Activated gamma-delta T cell treated with anti-CD3 and anti-CD28 coated beads, Interleukin-2, amount 50 U/mL, for 16 hours (primary cell): ENCODE measurements around the gene ALG8.
"Not testable (repeated sequence)": the region's sequence is repeated elsewhere in the genome, so short reads cannot be mapped to it uniquely, and the experiment has no call there.

Experiments
- DNase-seq: peaks from one replicate; pipeline ENCODE4 v3.0.0-alpha.2; 2020; ENCODE audit warnings: low read depth

The ALG8 gene

DNA sequence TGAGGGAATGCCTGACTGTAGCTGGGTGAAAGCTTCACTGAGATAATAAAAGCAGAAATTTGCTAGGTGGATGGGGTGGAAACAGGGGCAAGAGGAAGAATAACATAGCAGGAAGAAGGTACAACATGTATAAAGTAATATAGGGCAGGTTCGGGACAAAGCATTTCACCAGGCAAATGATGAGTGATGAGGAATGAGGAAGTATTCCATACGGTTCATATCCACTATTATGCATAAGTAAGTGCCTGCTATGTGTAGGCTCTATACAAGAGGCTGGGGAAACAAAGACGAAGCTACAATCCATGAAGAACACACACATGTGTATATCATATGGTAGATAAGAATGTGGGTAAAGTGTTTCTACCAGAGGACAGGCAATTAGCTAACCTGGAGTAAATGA is 67.7 kb downstream of the ALG8 start:
- DNase-seq = no peak

GRCh38 chr11:78070621-78071020 is 68.8 kb downstream of the ALG8 start:
- no peak for DNase-seq

DNA sequence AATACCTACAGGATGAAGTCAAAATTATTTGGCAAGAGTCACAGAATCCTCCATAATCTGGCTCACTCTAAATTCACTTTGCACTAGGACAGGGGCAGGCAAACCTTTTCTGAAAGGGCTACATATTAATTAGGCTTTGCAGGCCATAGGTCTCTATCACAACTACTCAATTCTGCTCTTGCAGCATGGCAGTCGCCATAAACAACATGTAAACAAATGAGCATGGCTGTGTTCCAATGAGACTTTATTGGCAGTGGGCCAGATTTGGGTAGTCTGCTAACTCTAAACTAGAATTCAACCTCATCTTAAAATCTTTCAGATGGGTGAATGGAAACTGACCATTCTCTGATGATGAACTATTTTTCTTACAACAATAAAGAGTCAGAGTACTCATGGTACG is 70.0 kb downstream of the ALG8 start:
- DNase-seq = no peak

DNA sequence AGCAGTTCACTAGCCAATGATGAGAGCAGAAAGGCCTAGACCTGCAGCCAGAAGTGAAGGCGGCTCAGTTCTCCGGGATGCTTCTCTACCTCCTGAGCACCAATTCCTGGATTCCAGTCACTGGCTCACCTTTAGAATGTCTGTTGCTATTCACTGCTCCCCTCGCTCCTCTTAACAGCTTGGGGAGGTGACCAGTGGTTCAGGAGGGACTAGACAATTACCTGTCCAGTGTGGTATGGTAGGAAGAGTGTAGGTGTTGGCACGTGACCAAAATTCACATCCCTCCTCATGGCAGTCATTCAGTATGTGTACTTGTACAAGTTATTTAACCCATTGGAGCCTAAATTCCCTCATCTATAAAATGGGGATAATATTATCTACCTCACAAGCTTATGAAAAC is 71.7 kb downstream of the ALG8 start:
- DNase-seq = no peak

DNA sequence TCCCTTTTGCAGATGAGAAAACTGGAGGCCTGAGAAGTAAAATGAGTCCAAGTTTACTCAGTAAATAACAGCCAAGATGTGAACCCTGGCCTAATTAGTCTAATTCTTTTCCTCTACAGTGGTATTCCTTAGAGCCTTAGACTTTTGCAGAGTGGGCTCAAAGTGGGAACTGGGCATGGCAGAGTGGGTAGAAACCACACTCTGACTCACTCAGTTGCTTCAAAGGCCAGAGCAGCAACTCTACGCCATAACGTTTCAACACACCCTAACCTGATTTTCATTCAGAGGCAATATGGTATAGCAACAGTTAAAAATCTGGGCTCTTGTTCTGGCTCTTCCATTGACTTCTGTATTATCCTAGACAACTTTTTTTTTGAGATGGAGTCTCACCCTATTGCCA is 73.0 kb downstream of the ALG8 start:
- no peak for DNase-seq

- no peak for DNase-seq
Measured at GRCh38 chr11:78065203-78065602, 74.2 kb downstream of the ALG8 start.

DNA sequence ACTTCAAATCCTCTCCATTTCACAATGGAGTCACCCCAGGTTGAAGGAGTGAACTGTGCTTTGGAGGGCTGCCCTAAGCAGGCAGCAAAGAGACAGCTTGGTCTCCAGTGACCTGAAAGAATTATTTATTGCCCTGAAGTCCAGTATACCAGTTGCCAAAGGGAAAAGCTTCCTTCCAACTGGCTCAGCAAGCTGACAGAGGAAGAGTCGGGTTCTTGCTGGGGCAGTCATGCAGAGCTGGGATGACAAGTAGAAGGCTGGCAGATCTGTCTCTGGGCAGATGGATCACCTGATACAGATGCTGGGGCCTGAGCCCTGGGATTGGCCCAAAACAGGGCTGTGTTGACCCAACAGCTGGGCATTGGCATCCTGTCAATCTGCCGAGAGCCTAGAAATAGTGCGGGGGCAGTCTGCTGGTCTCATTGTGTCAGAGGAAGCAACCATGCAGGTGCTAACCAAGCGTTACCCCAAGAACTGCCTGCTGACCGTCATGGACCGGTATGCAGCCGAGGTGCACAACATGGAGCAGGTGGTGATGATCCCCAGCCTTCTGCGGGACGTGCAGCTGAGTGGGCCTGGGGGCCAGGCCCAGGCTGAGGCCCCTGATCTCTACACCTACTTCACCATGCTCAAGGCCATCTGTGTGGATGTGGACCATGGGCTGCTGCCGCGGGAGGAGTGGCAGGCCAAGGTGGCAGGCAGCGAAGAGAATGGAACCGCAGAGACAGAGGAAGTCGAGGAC is 75.8 kb downstream of the ALG8 start, which contains the start of gene THRSP:
Gene THRSP, plus strand, starts transcription at position 422 of the 742 bp plus-strand sequence. Its CDS starts 21 bp downstream, at position 443.
- no peak for DNase-seq

- no peak for DNase-seq
Measured at GRCh38 chr11:78062671-78063070, 76.8 kb downstream of the ALG8 start.

GRCh38 chr11:78061921-78062311 is 77.5 kb downstream of the ALG8 start:
- DNase-seq = no peak

- DNase-seq = no peak
Measured at GRCh38 chr11:78061088-78061920, 78.1 kb downstream of the ALG8 start.

GRCh38 chr11:78060533-78060932 is 78.9 kb downstream of the ALG8 start:
- DNase-seq = no peak

DNA sequence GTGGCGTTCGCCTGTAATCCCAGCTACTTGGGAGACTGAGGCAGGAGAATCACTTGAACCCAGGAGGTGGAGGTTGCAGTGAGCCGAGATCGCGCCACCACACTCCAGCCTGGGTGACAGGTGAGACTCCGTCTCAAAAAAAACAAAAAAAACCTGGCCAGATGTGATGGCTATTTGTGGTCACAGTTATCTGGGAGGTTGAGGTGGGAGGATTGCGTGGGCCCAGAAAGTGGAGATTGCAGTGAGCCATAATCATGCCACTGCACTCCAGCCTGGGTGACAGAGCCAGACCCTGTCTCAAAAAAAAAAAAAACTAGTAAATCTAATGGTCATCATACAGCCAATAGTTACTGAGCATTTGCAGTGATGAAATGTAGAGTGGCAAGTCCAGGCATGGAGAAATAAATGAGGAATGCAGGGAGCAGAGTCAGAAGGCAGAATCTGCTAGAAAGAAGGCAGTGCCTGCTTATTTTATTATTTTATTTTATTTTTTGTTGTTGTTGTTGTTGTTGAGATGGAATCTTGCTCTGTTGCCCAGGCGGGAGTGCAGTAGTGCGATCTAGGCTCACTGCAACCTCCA is 79.6 kb downstream of the ALG8 start:
- not testable (repeated sequence) for DNase-seq

GRCh38 chr11:78057462-78058055 is 81.9 kb downstream of the ALG8 start:
- no peak for DNase-seq

- DNase-seq = no peak
Measured at GRCh38 chr11:78056093-78056492, 83.3 kb downstream of the ALG8 start.

DNA sequence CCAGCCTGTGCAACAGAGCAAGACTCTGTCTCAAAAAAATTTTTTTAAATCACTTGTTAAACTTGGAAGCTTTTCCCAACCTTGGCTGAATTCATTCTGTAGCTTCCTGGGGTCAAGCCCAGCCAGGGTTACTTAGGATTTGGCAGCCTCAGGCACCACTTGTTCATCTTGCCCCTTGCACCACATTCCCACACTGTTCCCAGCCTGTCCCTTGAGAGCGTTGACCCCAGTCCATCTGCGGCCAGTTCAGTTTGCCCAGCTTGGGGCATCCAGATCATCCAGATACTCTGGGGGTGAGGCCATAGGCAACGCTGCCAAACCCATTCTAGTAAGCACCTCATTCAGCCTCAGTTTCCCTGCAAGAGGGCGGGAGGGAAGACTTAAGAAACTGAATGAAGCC is 84.5 kb downstream of the ALG8 start:
- no peak for DNase-seq

GRCh38 chr11:78050964-78051831 is 88.2 kb downstream of the ALG8 start:
- DNase-seq = no peak
